HCT116 (cell line): Measurements from ENCODE around the gene TEAD1. TPM values are rescaled to one million over a fixed set of nuclear protein-coding genes. Genes with fewer than 3 reads are reported as not detected.

Source experiments
- ATAC-seq: fragments of 200-7000 bp; cut with Tn5 transposase; 2 replicates; pipeline ENCODE4 v1.9.1; 2020; ENCODE audit warnings: mild to moderate bottlenecking, moderate library complexity
- BruUV-seq: library from RNA; stranded (reverse); fragments of 400-500 nt; replicated peaks from 2 replicates; lab custom pipeline; 2021; lab: Mats Ljungman, UMichigan
- CTCF ChIA-PET: fragments of 300-600 bp; sonication (Branson Sonifier 250); formaldehyde crosslinking; loops from one replicate; lab custom pipeline; 2021; ENCODE audit warnings: antibody characterized with exemption; lab: Charles Lee
- POLR2A ChIA-PET: fragments of 300-600, 350-600 bp; sonication (Branson Sonifier 250); formaldehyde crosslinking; loops from one replicate; lab custom pipeline; 2021; ENCODE audit warnings: antibody characterized with exemption; lab: Charles Lee
- RAD21 ChIA-PET, 2 experiments: fragments of 300-600 bp; sonication (Branson Sonifier 250); formaldehyde crosslinking; loops; one replicate each; lab custom pipeline; 2023; ENCODE audit warnings: low total read pairs in 2 of 2; ENCODE audit not compliant: uncharacterized antibody in 2 of 2, unreplicated experiment in 2 of 2, low non-redundant PET in 1 of 2; lab: Charles Lee
- DNase-seq: peaks from one replicate; pipeline ENCODE4 v3.0.0-alpha.2; 2010; ENCODE audit warnings: low read depth, low spot score
- H2AFZ ChIP-seq: fragments of 200-600 bp; shearing (Covaris generic), sonication (generic); 2 replicates; pipeline ENCODE4 v1.6.1; 2017; ENCODE audit warnings: low read depth, mixed run types, mixed read lengths, antibody characterized with exemption, low read length; ENCODE audit not compliant: poor library complexity, severe bottlenecking
- H3K27ac ChIP-seq: 2 replicates; pipeline ENCODE4 v1.5.1; 2012; ENCODE audit warnings: low read depth, low read length
- H3K27me3 ChIP-seq: fragments of 200-600 bp; sonication (generic); 2 replicates; pipeline ENCODE4 v1.6.1; 2016; ENCODE audit warnings: mixed run types, low read length, mixed read lengths; ENCODE audit not compliant: insufficient read depth
- H3K36me3 ChIP-seq, 2 experiments: fragments of 200-500 bp in 1 of 2; fragments of 200-600 bp in 1 of 2; sonication (Bioruptor generic) in 1 of 2; sonication (generic) in 1 of 2; 2 replicates each; pipeline versions ENCODE4 v1.5.1 to v1.6.1; 2014 to 2016; ENCODE audit warnings: low read length in 2 of 2, inconsistent platforms in 1 of 2, mixed read lengths in 1 of 2, mixed run types in 1 of 2; ENCODE audit not compliant: insufficient read depth in 2 of 2, control insufficient read depth in 1 of 2
- H3K4me1 ChIP-seq, 2 experiments: fragments of 200-600 bp in 1 of 2; sonication (generic) in 1 of 2; 2 replicates each; pipeline versions ENCODE4 v1.5.1 to v1.6.1; 2012 to 2017; ENCODE audit warnings: low read length in 2 of 2, inconsistent platforms in 1 of 2, mild to moderate bottlenecking in 1 of 2, mixed read lengths in 1 of 2, mixed run types in 1 of 2, moderate library complexity in 1 of 2; ENCODE audit not compliant: insufficient read depth in 2 of 2, control insufficient read depth in 1 of 2
- H3K4me2 ChIP-seq: fragments of 200-600 bp; sonication (generic); 2 replicates; pipeline ENCODE4 v1.6.1; 2017; ENCODE audit warnings: mixed run types, low read length, mixed read lengths
- H3K4me3 ChIP-seq, 2 experiments: fragments of 200-600 bp in 1 of 2; sonication (generic) in 1 of 2; replicated peaks in 1 of 2; 2 replicates each; pipeline ENCODE4 v1.5.1; 2011 to 2016; ENCODE audit warnings: low read length in 2 of 2, control low read depth in 1 of 2, low read depth in 1 of 2, mild to moderate bottlenecking in 1 of 2, mixed read lengths in 1 of 2, mixed run types in 1 of 2
- H3K79me2 ChIP-seq: fragments of 200-600 bp; sonication (generic); 2 replicates; pipeline ENCODE4 v1.6.1; 2017; ENCODE audit warnings: mild to moderate bottlenecking, mixed run types, low read length, moderate library complexity, mixed read lengths; ENCODE audit not compliant: insufficient read depth
- H3K9ac ChIP-seq: fragments of 200-600 bp; sonication (generic); 2 replicates; pipeline ENCODE4 v1.6.1; 2016; ENCODE audit warnings: low read length, mixed read lengths
- H3K9me2 ChIP-seq: fragments of 200-600 bp; sonication (generic), shearing (Covaris generic); 2 replicates; pipeline ENCODE4 v1.6.1; 2017; ENCODE audit warnings: mixed run types, mild to moderate bottlenecking, moderate library complexity; ENCODE audit not compliant: insufficient read depth
- H3K9me3 ChIP-seq, 2 experiments: fragments of 200-500 bp in 1 of 2; fragments of 200-600 bp in 1 of 2; sonication (Bioruptor generic) in 1 of 2; sonication (generic) in 1 of 2; 2 replicates each; pipeline ENCODE4 v1.6.1; 2014 to 2017; ENCODE audit warnings: low read length in 2 of 2, mixed read lengths in 2 of 2, inconsistent platforms in 1 of 2, low read depth in 1 of 2, mild to moderate bottlenecking in 1 of 2, mixed run types in 1 of 2, moderate library complexity in 1 of 2; ENCODE audit not compliant: control insufficient read depth in 1 of 2, insufficient read depth in 1 of 2
- H4K20me1 ChIP-seq: fragments of 200-600 bp; sonication (generic), shearing (Covaris generic); 2 replicates; pipeline ENCODE4 v1.6.1; 2017; ENCODE audit warnings: mixed run types, mild to moderate bottlenecking, moderate library complexity; ENCODE audit not compliant: insufficient read depth
- CBX3 ChIP-seq: IDR thresholded peaks from 2 replicates; pipeline ENCODE4 v1.6.1; 2012; ENCODE audit warnings: low read depth
- CEBPB ChIP-seq: IDR thresholded peaks from 2 replicates; pipeline ENCODE4 v1.6.1; 2012; ENCODE audit warnings: low read depth
- CTCF ChIP-seq, 3 experiments: fragments of 200-600 bp in 1 of 3; sonication (generic) in 1 of 3; IDR thresholded peaks in 2 of 3; conservative IDR thresholded peaks in 1 of 3; 2 replicates each; pipeline ENCODE4 v1.5.1; 2012 to 2017; ENCODE audit warnings: low read depth in 2 of 3, low read length in 2 of 3, antibody characterized with exemption in 1 of 3, borderline replicate concordance in 1 of 3, control low read depth in 1 of 3, mild to moderate bottlenecking in 1 of 3, mixed read lengths in 1 of 3, mixed run types in 1 of 3, moderate library complexity in 1 of 3; ENCODE audit not compliant: insufficient read depth in 1 of 3
- EGR1 ChIP-seq: IDR thresholded peaks from 2 replicates; pipeline ENCODE4 v1.6.1; 2012; ENCODE audit warnings: low read depth
- ELF1 ChIP-seq: IDR thresholded peaks from 2 replicates; pipeline ENCODE4 v1.6.1; 2012; ENCODE audit warnings: low read depth, borderline replicate concordance
- EZH2 ChIP-seq: fragments of 200-600 bp; sonication (generic); IDR thresholded peaks from 2 replicates; pipeline ENCODE4 v1.6.1; 2017; ENCODE audit warnings: antibody characterized with exemption, mixed run types
- FOSL1 ChIP-seq: IDR thresholded peaks from 2 replicates; pipeline ENCODE4 v1.6.1; 2012; ENCODE audit warnings: low read depth
- JUND ChIP-seq: IDR thresholded peaks from 2 replicates; pipeline ENCODE4 v1.6.1; 2012
- POLR2AphosphoS5 ChIP-seq: IDR thresholded peaks from 2 replicates; pipeline ENCODE4 v1.6.1; 2011; ENCODE audit warnings: mild to moderate bottlenecking, low read depth, low read length, moderate library complexity
- RAD21 ChIP-seq: IDR thresholded peaks from 2 replicates; pipeline ENCODE4 v1.6.1; 2012; ENCODE audit warnings: low read depth, mild to moderate bottlenecking
- REST ChIP-seq: IDR thresholded peaks from 2 replicates; pipeline ENCODE4 v1.6.1; 2012; ENCODE audit warnings: low read depth
- SIN3A ChIP-seq: IDR thresholded peaks from 2 replicates; pipeline ENCODE4 v1.6.1; 2012; ENCODE audit warnings: low read depth
- SP1 ChIP-seq: IDR thresholded peaks from 2 replicates; pipeline ENCODE4 v1.6.1; 2012; ENCODE audit warnings: low read depth
- TCF7L2 ChIP-seq: IDR thresholded peaks from 2 replicates; pipeline ENCODE4 v1.7.0; 2011; ENCODE audit warnings: borderline replicate concordance, inconsistent platforms; ENCODE audit not compliant: insufficient read depth, insufficient read length; ENCODE audit errors: extremely low read depth
- YY1 ChIP-seq: IDR thresholded peaks from 2 replicates; pipeline ENCODE4 v1.6.1; 2011; ENCODE audit warnings: low read length, low read depth, moderate library complexity, mild to moderate bottlenecking; ENCODE audit not compliant: insufficient replicate concordance; ENCODE audit errors: extremely low read depth
- ZFX ChIP-seq: fragments of 450-650 bp; IDR thresholded peaks from 2 replicates; pipeline ENCODE4 v1.6.1; 2017
- intact Hi-C: fragments of 100-400 bp; cut with micrococcal nuclease; formaldehyde crosslinking; loops from 2 replicates; pipeline ENCODE4 v1.10.0; 2022
- total RNA-seq: library from RNA; stranded (reverse); gene quantifications from one replicate; pipeline ENCODE4 v1.2.1, GENCODE V29; 2021; ENCODE audit not compliant: unreplicated experiment
- TF ChIP-seq, protein P1 (sequence below): IDR thresholded peaks from 2 replicates; pipeline ENCODE4 v1.6.1; 2011; ENCODE audit warnings: mild to moderate bottlenecking, low read length, moderate library complexity; ENCODE audit not compliant: insufficient replicate concordance; ENCODE audit errors: extremely low read depth

TEAD1 gene
- total RNA-seq, 1 experiment from 2014 or later, result 103 TPM

DNA sequence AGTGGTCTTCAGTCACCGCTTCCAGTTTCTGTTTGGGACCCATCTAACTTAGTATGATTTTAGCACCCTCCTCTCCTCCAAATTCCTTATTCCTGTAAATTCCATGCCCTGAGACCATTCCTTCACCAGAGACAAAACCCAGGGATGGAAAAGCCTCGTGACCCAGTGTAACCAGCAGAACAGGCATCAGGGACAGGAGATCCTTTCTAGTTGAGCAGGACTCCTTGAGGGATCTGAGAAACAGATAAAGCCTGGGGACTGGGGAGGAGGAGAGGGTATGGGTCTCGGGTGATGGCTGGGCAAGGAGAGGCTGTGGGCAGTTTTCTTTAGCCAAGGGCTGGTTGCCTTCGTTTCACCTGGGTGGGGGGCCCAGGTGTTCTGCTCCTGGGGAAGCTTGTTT, 40.9 kb downstream of the TEAD1 start:
- TF ChIP-seq SIN3A (no peak), EGR1 (no peak), SP1 (no peak), ZFX (no peak), JUND (no peak), FOSL1 (no peak), RAD21 (no peak), ELF1 (no peak), POLR2AphosphoS5 (no peak), CTCF (IDR thresholded peaks at IDR 0.05 in 2 of 3, conservative IDR thresholded peaks at IDR 0.05 in 1 of 3; ENCODE audit: borderline replicate concordance in 1 of 3, insufficient read depth in 1 of 3, low read depth in 2 of 3, low read length in 2 of 3) (no peak), EZH2 (no peak), YY1 (no peak), REST (no peak), TCF7L2 (no peak), CEBPB (no peak), CBX3 (no peak)
- TF ChIP-seq, protein P1, sequence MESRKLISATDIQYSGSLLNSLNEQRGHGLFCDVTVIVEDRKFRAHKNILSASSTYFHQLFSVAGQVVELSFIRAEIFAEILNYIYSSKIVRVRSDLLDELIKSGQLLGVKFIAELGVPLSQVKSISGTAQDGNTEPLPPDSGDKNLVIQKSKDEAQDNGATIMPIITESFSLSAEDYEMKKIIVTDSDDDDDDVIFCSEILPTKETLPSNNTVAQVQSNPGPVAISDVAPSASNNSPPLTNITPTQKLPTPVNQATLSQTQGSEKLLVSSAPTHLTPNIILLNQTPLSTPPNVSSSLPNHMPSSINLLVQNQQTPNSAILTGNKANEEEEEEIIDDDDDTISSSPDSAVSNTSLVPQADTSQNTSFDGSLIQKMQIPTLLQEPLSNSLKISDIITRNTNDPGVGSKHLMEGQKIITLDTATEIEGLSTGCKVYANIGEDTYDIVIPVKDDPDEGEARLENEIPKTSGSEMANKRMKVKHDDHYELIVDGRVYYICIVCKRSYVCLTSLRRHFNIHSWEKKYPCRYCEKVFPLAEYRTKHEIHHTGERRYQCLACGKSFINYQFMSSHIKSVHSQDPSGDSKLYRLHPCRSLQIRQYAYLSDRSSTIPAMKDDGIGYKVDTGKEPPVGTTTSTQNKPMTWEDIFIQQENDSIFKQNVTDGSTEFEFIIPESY, result no peak
- peaks cover 31 to 42% of the 10 kb centered on the region in 2 experiments for H3K4me1 ChIP-seq
- H3K27ac ChIP-seq, result no peak overlapping the region
- DNase-seq (no peak), ATAC-seq (no peak)
- H3K9me2 ChIP-seq, result no peaks in the 10 kb centered on the region
- no peak overlapping the region for H3K4me2 ChIP-seq
- peaks cover 92% of the 10 kb centered on the region for H3K79me2 ChIP-seq
- H3K27me3 ChIP-seq, result no peaks in the 10 kb centered on the region
- no peak overlapping the region for H3K4me3 ChIP-seq
- intact Hi-C loops, result no loop called here
- no peak overlapping the region for H3K9ac ChIP-seq
- ChIA-PET RAD21 (no interaction called here), CTCF (no interaction called here), POLR2A (no interaction called here)
- no peaks in the 10 kb centered on the region for H3K9me3 ChIP-seq
- no peaks in the 10 kb centered on the region for H3K36me3 ChIP-seq
- no TSS peak for BruUV-seq
- no peaks in the 10 kb centered on the region for H4K20me1 ChIP-seq
- H2AFZ ChIP-seq, result no peak overlapping the region
